ENCODE results near the gene ATG14. TPM values are rescaled to one million over a fixed set of nuclear protein-coding genes. Genes with fewer than 3 reads are reported as not detected.

ATG14 gene
- polyA plus RNA-seq, 3 donors: 1.8 to 6.8 (median 3.3) TPM

- Mint-ChIP-seq H3K9me3 (no peaks in the 10 kb centered on the region), H3K4me1 (no peaks in the 10 kb centered on the region), H3K27me3 (ENCODE audit: low read depth in 3 of 3) (peaks cover 4 to 9% (median 4%) of the 10 kb centered on the region in 3 donors), H3K27ac (no peak overlapping the region), H3K4me3 (no peak overlapping the region), H3K36me3 (no peaks in the 10 kb centered on the region)
- H3K4me1 ChIP-seq (ENCODE audit: control insufficient read depth in 1 of 2, insufficient read depth in 2 of 2, low read length in 2 of 2): no peaks in the 10 kb centered on the region
- no peak overlapping the region for H3K4me3 ChIP-seq (replicated peaks in 1 of 3; ENCODE audit: low read depth in 2 of 3, low read length in 3 of 3)
- intact Hi-C loops (cut with micrococcal nuclease): no loop called here
- no peak overlapping the region for H3K4me2 ChIP-seq (replicated peaks; ENCODE audit: extremely low read depth, low read length, poor library complexity, severe bottlenecking)
- no peak overlapping the region for H3K27ac ChIP-seq (ENCODE audit: low read depth in 1 of 2, low read length in 2 of 2)
- H2AFZ ChIP-seq (ENCODE audit: insufficient read depth, low read depth, low read length, poor library complexity, severe bottlenecking): no peak overlapping the region
- WGBS (ENCODE audit: insufficient coverage): no CpG with 5 or more reads among the region's 1 CpG
- no peaks in the 10 kb centered on the region for H3K9me3 ChIP-seq (replicated peaks in 1 of 2; ENCODE audit: control insufficient read depth in 1 of 2, insufficient read depth in 1 of 2, low read length in 2 of 2)
- peaks cover 0 to 3% of the 10 kb centered on the region in 2 donors for H3K27me3 ChIP-seq (ENCODE audit: control insufficient read depth in 2 of 2, insufficient read depth in 2 of 2, low read length in 2 of 2)
- DNase-seq: no peak
- H3K79me2 ChIP-seq (ENCODE audit: insufficient read depth, low read length): no peaks in the 10 kb centered on the region
- no peak for TF ChIP-seq CTCF (IDR thresholded peaks at IDR 0.05)
- H3K9ac ChIP-seq (ENCODE audit: insufficient read depth, low read length, poor library complexity, severe bottlenecking): no peak overlapping the region
- no peaks in the 10 kb centered on the region for H4K20me1 ChIP-seq (ENCODE audit: insufficient read depth, low read length)
- H3K36me3 ChIP-seq (replicated peaks in 1 of 2; ENCODE audit: control insufficient read depth in 1 of 2, insufficient read depth in 2 of 2, low read length in 2 of 2): no peaks in the 10 kb centered on the region
Measured at GRCh38 chr14:55419663-55420062, 8.0 kb upstream of the ATG14 start.

- H3K27ac ChIP-seq (ENCODE audit: low read depth in 1 of 2, low read length in 2 of 2): no peak overlapping the region
- no peak overlapping the region for H3K27ac Mint-ChIP-seq
- no peak overlapping the region for H3K4me3 Mint-ChIP-seq
- intact Hi-C loops (cut with micrococcal nuclease): no loop called here
- no peaks in the 10 kb centered on the region for H3K9me3 ChIP-seq (replicated peaks in 1 of 2; ENCODE audit: control insufficient read depth in 1 of 2, insufficient read depth in 1 of 2, low read length in 2 of 2)
- H3K79me2 ChIP-seq (ENCODE audit: insufficient read depth, low read length): no peaks in the 10 kb centered on the region
- WGBS (ENCODE audit: insufficient coverage): no CpG with 5 or more reads among the region's 6 CpGs
- TF ChIP-seq CTCF (IDR thresholded peaks at IDR 0.05): no peak
- H3K36me3 Mint-ChIP-seq: no peaks in the 10 kb centered on the region
- no peaks in the 10 kb centered on the region for H3K4me1 Mint-ChIP-seq
- H3K36me3 ChIP-seq (replicated peaks in 1 of 2; ENCODE audit: control insufficient read depth in 1 of 2, insufficient read depth in 2 of 2, low read length in 2 of 2): no peaks in the 10 kb centered on the region
- H3K27me3 ChIP-seq (ENCODE audit: control insufficient read depth in 2 of 2, insufficient read depth in 2 of 2, low read length in 2 of 2): peaks cover 0 to 5% of the 10 kb centered on the region in 2 donors
- no peak overlapping the region for H2AFZ ChIP-seq (ENCODE audit: insufficient read depth, low read depth, low read length, poor library complexity, severe bottlenecking)
- H3K27me3 Mint-ChIP-seq (ENCODE audit: low read depth in 3 of 3): peaks cover 4 to 9% (median 6%) of the 10 kb centered on the region in 3 donors
- H3K9ac ChIP-seq (ENCODE audit: insufficient read depth, low read length, poor library complexity, severe bottlenecking): no peak overlapping the region
- H3K4me3 ChIP-seq (replicated peaks in 1 of 3; ENCODE audit: low read depth in 2 of 3, low read length in 3 of 3): no peak overlapping the region
- DNase-seq: no peak
- H4K20me1 ChIP-seq (ENCODE audit: insufficient read depth, low read length): no peaks in the 10 kb centered on the region
- no peaks in the 10 kb centered on the region for H3K9me3 Mint-ChIP-seq
- H3K4me2 ChIP-seq (replicated peaks; ENCODE audit: extremely low read depth, low read length, poor library complexity, severe bottlenecking): no peak overlapping the region
- H3K4me1 ChIP-seq (ENCODE audit: control insufficient read depth in 1 of 2, insufficient read depth in 2 of 2, low read length in 2 of 2): no peaks in the 10 kb centered on the region
Measured at GRCh38 chr14:55418411-55418810, 6.8 kb upstream of the ATG14 start.

Measured in CD14-positive monocyte (primary cell).